ENCODE measurements around the gene RSPH6A. TPM values are rescaled to one million over a fixed set of nuclear protein-coding genes. Genes with fewer than 3 reads are reported as not detected.

Gene RSPH6A
- total RNA-seq, 1 donor from 2014 or later, result not detected

DNA sequence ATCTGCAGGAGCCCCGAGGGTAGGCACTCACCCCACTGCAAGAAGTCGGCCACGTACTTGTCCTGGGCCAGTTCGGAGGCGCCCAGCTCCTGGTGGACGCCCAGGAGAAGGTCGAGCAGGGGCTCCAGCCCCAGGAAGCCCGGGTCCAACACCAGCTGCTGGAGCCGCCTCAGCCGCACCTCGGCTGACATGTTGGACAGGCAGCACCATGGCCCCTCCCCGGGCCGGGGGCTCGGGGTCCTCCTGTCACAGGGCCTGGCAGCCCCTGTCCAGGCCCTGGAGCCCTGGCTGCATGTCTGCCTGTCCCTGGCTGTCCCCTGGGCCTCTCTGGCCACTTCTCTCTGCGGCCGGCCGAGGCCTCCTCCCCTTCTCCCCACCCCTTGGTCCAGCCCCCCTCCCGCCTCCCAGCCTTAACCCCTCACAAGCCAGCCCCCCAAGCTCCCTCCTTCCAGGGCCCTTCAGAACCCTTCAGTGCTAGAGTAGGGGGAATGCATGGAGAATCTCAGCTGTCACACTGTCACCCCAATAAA, 32.9 kb downstream of the RSPH6A start, which contains the start of gene DMPK:
Gene DMPK (minus strand): TSS at position 329 of the 530 bp plus-strand sequence. CDS start 138 bp downstream, at position 191.
- DNase-seq (ENCODE audit: low spot score) (no peak), ATAC-seq (peak; percentile 8)

DNA sequence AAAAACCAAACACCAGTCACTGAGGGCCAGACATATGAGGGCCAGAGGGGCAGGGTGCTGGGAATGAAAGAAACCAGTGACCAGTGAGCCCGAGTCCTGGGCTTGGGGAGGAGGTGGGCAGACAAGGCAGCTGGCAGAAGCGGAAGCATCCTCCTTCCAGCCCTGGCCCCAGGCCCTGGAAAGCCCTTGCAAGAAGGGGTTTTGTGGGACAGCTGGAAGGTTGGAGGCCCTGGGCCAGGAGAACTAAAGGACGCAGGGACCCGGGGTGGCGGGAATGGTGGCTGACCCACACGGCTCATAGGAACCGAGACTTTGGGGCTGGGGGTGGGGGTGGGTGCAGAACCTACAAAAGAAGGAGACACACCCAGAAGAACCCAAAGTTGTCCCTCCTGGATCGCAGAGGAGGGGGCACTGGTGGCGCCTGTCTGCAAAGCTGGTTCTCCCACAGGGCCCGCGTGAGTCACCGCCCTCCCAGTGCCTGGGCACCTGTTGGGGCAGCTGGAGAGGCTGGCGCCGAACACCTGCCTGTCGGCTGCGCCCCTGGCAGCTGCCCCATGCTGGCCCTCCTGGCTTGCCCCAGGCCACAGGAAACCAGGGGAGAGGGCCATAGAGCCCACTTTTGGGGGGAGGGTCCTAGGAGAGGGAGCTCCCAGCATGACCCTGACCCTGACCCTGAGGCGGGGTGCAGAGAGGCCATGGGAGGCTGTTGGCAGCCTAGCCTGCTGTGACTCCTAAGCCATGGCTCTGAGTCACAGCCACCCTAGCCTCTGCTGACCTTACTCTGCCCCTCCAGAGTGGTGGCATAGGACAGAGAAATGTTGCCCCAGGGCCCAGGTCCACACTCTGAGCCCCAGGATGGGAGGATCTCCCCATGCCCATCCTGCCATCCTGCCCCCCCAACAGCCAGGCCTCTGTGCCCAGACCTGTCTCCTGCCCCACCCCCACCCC, 33.6 kb downstream of the RSPH6A start:
- DNase-seq (ENCODE audit: low spot score), result no peak
- no peak for ATAC-seq

DNA sequence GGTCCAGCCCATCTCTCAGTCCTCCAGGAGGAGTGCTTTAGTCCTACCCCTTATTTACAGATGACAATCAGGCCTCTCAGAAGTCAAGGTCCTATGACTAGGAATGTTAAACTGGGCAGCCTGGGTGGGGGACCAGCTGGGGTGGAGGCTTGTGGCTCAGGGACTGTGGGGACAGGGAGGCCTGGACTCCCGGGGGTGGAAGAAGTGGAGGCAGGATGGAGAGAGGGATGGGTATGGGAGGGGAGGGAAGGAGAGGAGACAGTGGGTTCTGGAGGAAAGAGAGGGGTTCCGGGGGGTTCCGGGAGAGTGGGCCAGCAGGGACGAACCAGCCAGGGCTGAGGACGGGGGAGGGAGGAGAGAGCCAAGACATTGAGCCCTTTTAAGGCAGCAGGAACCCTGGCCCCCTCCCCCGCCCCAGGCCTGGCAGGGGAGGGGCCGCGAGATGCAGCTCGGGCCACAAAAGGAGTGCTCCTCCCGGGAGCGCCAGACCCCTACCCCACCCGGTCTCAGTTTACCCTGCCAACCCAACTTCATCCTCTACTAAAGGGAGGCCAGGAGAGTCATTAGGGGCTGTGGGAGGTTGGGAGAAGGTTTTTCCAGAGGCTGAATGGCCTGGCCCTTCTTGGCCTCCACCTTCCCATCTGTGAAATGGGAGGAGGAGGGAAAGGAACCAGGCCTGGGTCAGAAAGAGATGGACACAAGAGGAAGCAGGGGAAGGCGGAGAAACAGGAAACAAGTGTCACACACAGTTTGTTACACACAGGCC, 34.5 kb downstream of the RSPH6A start:
- DNase-seq (ENCODE audit: low spot score), result no peak
- ATAC-seq, result no peak

DNA sequence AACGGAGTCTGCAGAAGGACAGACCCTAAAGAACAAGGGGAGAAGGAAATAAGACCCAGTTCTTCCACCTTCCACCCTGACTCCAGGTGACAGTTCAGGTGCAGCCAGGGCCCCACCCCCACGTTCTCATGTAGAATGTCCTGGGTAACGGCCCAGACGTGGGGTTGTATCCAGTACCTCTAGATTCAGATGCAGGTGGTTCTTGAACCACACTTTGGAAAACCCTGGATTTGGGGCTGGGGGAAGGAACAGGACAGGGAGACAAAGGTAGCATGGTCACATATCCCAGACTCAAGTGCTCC, 35.0 kb downstream of the RSPH6A start:
- peak; percentile 1 for ATAC-seq
- no peak for DNase-seq (ENCODE audit: low spot score)

DNA sequence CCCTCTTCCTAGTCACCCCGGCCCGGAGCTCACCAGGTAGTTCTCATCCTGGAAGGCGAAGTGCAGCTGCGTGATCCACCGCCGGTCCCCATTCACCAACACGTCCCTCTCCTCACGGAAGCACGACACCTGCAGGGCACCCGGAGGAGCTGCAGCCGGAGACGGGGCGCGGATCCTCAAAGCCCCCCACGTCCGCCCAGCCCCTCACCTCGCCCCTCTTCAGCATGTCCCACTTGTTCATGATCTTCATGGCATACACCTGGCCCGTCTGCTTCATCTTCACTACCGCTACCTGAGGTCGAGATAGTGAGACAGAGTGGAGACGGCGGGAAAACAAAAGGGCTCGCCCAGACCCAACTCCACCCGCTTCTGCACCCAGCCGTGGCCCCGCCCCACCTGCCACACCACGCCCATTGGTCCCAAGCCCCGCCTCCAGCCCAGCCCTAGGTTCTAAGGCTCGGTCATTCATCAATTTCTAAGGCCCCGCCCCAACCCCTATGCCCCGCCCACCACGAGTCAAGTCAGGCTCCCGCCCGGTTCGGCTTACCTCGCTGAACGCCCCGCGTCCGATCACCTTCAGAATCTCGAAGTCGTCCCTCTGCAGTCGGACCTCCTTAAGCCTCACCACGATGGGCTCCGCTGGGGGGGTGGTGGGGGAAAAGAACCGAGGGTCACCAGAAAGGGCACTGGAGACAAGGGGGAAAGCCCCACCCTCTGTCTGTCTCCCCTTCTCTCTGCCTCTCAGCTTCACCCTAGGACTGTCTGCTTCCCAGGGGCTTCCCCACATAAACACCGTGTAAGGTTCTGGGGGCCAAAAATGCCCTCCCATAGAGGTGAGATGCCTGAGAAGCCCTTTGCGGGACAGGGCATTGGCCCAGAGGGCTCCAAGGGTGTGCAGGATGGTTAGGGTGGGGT, 35.6 kb downstream of the RSPH6A start:
- ATAC-seq, result peak; percentile 91
- DNase-seq (ENCODE audit: low spot score), result peak; percentile 89

DNA sequence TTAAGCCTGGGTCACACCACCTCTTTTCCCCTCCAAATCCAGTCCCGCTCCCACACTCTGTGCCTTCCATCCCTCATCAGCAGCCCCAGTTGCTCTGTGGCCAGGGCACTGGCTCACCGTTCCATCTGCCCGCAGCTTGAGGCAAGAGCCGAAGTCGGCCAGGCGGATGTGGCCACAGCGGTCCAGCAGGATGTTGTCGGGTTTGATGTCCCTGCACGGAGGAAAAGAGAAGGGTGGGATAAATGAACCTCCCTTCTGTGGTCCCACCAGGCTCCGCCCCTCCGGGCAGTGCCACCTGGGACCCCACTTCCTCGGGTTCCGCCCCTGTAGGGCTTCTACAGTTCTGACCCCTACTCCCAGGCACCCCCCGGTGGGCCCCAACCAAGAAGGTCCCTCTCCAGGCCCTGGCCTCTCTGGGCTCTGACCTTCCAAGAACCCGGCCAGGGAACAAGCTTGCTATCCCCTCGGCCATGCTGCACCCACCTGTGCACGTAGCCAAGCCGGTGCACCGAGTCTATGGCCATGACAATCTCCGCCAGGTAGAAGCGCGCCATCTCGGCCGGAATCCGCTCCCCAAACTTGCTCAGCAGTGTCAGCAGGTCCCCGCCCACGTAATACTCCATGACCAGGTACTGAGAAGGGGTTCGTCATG, 37.0 kb downstream of the RSPH6A start:
- no peak for DNase-seq (ENCODE audit: low spot score)
- ATAC-seq, result no peak

DNA sequence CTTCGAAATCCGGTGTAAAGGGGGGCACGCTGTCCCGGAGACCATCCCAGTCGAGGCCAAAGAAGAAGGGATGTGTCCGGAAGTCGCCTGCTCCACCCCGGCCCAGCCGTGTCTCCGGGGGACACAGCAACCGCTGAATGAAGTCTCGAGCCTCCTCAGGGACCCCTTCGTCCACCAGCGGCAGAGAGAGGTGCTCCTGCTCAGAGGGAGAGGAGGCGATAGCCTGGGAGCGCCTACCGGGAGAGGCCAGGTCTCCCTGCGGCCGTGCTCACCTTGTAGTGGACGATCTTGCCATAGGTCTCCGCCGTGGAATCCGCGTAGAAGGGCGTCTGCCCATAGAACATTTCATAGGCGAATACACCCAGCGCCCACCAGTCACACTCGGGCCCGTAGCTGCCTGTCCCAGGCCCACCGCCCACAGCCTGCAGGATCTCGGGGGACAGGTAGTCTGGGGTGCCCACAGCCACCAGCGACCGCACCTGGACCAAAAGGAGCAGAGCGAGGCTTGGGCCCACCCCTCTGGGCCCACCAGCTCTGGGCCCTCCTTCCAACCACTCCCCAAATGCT, 37.6 kb downstream of the RSPH6A start:
- DNase-seq (ENCODE audit: low spot score) (no peak), ATAC-seq (no peak)

DNA sequence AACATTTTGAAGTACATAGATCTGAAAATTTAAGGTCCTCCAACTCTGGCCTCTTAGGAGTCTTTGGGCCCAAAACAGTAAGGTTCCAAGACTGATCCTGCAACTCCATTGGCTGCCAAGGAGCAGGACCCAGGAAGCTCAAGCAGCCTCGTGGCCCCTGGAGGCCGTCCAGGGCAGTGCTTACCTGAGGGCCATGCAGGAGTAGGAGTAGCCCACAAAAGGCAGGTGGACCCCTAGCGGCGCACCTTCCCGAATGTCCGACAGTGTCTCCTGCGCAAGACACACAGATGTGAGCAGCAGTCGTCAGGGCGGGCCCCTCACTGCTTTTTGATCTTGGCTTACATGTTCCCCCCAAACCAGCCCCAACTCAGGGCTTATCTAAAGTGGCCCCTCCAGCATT, 40.3 kb downstream of the RSPH6A start:
- ATAC-seq, result no peak
- DNase-seq (ENCODE audit: low spot score), result no peak

DNA sequence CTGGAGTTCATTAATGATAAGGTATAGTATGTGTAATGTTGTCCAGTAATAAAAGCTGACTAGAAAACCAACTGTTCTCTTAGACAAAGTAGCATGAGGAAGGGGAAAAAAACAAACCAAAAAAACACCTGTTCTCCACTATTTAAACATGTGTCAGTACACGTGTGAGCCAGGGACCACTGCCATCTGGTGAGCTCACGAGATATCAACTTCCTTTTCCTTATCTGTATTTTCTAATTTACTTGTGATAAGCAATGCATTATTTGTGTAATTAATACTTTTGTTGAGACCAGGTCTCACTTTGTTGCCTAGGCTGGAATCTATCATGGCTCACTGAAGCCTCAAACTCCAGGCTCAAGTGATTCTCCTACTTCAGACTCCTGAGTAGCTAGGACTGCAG, 41.7 kb downstream of the RSPH6A start:
- DNase-seq (ENCODE audit: low spot score), result no peak
- no peak for ATAC-seq

DNA sequence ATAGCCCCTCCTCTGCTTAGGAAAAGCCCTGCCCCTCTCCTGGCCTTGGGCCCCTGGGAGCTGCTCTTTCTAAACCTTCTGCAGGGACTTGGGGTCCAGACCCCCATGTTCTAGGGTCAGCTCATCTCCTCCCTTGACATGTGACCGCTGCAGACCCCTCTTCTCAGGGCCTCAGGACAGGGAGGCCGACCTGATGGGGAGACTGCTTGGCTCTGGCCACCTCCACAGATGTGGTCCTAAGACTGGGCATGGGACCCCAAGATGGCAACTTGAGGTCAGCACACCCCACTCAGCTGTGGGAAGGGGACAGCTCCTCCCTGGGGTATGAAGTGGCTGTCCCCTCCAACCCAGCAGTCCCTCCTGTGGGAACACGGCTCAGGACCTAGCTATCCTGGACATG, 42.2 kb downstream of the RSPH6A start:
- ATAC-seq (no peak), DNase-seq (ENCODE audit: low spot score) (no peak)

DNA sequence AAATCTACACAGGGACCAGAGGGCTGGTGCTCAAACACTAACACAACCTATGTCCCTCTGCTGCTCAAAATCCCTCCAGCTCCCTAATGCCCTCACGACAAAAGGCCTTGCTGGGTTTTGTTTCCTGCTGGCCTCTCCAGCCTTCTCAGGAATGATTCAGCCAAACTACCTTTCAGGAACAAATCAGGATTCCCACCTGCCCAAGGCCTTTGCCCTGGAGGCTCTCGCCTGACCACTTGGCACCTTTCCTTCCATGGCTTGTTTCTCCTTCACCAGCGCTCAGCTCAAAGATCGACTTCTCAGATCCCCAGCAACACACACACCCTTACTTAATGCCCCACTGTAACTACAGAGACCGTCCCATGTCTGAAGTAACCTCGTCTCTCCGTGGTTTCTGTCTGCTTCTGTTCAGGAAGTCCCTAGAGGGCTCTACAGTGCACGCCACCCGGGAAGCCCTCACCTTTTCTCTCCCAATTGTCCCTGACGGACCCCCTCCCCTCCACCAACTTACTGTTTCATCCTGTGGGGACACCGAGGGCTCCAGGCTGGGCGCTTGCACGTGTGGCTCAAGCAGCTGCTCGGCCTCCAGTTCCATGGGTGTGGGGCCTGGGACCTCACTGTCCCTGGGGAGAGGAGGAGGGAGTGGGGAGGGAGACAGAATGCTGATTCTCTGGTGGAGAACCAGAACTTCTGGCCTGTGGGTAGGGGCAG, 42.8 kb downstream of the RSPH6A start:
- DNase-seq (ENCODE audit: low spot score), result no peak
- no peak for ATAC-seq

DNA sequence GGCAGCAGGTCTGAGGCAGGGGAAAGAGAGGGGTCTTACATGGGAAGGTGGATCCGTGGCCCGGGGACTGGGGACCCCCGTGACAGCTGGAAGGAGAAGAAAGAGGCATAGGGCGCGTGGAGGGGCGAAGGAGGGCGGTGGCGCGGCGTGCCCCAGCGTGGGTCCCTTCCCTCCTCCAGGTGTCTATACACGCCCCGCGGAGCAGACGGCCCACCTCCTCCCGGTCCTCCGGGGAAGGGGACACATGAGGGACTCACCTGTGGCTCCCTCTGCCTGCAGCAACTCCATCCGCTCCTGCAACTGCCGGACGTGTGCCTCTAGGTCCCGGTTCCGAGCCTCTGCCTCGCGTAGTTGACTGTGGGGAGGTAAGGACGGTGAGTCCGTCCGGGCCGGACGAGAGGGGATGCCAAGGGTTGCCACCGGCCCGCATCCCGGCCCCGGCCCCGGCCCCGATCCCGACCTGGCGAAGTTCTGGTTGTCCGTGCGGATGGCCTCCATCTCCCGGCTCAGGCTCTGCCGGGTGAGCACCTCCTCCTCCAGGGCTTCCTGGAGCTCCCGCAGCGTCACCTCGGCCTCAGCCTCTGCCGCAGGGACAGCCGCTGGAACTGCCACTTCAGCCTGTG, 43.7 kb downstream of the RSPH6A start:
- ATAC-seq, result no peak
- peak; percentile 63 for DNase-seq (ENCODE audit: low spot score)

DNA sequence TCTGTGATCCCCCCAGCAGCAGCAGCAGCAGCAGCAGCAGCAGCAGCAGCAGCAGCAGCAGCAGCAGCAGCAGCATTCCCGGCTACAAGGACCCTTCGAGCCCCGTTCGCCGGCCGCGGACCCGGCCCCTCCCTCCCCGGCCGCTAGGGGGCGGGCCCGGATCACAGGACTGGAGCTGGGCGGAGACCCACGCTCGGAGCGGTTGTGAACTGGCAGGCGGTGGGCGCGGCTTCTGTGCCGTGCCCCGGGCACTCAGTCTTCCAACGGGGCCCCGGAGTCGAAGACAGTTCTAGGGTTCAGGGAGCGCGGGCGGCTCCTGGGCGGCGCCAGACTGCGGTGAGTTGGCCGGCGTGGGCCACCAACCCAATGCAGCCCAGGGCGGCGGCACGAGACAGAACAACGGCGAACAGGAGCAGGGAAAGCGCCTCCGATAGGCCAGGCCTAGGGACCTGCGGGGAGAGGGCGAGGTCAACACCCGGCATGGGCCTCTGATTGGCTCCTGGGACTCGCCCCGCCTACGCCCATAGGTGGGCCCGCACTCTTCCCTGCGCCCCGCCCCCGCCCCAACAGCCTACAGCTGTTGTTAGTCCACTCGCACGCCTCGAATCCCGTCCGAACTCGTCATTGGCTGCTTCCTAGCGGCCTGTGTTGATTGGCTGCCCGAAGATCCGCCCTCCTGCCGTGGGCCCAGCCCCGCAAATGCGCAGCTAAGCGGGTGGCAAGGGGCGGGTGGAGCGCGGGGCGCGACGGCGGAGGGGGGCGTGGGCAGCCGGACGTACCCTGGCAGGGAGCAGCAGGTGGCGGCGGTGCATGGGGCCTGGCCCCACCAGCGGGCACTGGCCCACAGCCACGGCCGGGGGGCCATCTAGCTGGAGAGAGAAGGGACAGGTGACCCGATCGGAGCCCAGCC, 44.7 kb downstream of the RSPH6A start:
- DNase-seq (ENCODE audit: low spot score), result peak; percentile 98
- ATAC-seq, result peak; percentile 71

DNA sequence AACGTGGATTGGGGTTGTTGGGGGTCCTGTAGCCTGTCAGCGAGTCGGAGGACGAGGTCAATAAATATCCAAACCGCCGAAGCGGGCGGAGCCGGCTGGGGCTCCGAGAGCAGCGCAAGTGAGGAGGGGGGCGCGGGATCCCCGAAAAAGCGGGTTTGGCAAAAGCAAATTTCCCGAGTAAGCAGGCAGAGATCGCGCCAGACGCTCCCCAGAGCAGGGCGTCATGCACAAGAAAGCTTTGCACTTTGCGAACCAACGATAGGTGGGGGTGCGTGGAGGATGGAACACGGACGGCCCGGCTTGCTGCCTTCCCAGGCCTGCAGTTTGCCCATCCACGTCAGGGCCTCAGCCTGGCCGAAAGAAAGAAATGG, 45.3 kb downstream of the RSPH6A start:
- peak; percentile 72 for DNase-seq (ENCODE audit: low spot score)
- ATAC-seq, result peak; percentile 1

DNA sequence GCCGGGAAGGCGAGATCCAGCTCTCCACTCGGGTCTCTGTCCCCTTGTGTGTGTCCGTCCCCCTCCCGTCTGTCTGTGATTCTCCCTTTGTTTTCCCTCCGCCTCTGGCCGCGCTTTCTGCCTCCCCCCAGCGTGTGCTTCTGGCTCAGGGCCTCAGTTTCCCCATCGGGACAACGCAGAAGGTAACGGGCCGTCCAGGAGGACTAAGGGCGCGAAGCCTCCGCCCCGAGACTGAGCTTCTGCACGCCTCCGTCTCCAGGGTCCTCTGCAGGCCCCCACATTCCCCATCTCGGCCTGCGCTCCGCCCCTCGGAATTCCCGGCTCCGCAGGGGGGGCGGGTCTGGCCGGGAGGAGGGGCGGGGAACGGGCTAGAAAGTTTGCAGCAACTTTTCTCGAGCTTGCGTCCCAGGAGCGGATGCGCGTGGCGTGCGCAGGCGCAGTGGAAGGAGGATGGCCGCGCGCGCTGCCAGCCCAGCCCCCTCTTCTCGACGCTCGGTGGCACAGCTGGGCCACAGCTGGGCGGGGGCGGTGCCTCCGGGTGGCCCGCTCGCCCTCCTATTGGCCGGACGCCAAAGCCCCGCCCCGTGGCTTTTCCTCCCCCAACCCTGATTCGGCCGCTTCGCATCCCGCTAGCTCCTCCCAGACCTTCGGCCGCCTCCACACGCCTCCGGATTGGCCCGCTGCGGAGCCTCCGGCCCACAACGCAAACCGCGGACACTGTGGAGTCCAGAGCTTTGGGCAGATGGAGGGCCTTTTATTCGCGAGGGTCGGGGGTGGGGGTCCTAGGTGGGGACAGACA, 45.9 kb downstream of the RSPH6A start, which contains the start of gene SIX5:
Gene SIX5 (minus strand): TSS at position 269 of the 799 bp plus-strand sequence. CDS start 408 bp downstream, outside the sequence.
- peak; percentile 61 for ATAC-seq

DNA sequence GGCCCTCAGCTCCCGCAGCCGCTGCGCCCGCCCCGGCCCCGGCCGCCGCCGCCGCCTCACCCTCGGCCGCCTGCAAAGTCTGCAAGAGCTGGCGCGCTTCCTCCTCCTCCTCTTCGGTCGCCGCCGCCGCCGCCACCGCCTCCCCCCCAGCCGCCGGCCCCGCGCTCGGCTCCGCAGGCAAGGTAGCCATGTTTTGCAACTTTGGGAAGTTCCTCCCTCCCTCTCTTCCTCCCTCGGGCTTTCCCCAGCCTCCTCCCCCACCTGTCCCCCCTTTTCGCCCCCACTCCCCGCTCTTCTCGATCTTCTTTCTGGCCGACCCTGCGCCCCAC, 46.5 kb downstream of the RSPH6A start:
- ATAC-seq (no peak), DNase-seq (ENCODE audit: low spot score) (peak; percentile 67)

More for the DNA sequence above, 45.9 kb downstream of the RSPH6A start, which contains the start of gene SIX5:
- peak; percentile 99 for DNase-seq (ENCODE audit: low spot score)
